GM12872 (cell line): Measurements from ENCODE around the gene HPS1.

Experiments used
- TF ChIP-seq, protein P1 (sequence below): IDR thresholded peaks from 3 replicates; pipeline ENCODE4 v1.5.1; 2011; ENCODE audit warnings: low read depth, mild to moderate bottlenecking, low read length, moderate library complexity; ENCODE audit not compliant: insufficient read depth

The HPS1 gene

DNA sequence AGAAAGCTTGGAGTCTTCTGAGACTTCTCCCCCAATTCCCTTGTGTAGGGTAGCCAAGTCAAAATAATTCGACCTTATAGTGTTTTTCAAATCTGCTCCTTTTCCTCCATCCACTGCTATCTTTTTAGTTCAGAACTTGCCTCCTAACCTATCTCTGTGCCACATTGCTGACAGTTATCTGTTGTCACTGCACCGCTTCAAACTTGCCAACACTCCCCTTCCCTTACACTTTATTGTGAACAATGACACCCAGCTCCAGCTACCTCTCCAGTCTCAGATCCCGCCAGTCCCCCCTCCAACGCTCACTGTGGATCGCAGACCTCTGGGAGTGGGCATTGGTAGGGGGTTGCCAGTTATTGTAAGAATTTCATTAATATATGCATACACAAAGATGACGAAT, 16.3 kb upstream of the HPS1 start:
- TF ChIP-seq, protein P1, sequence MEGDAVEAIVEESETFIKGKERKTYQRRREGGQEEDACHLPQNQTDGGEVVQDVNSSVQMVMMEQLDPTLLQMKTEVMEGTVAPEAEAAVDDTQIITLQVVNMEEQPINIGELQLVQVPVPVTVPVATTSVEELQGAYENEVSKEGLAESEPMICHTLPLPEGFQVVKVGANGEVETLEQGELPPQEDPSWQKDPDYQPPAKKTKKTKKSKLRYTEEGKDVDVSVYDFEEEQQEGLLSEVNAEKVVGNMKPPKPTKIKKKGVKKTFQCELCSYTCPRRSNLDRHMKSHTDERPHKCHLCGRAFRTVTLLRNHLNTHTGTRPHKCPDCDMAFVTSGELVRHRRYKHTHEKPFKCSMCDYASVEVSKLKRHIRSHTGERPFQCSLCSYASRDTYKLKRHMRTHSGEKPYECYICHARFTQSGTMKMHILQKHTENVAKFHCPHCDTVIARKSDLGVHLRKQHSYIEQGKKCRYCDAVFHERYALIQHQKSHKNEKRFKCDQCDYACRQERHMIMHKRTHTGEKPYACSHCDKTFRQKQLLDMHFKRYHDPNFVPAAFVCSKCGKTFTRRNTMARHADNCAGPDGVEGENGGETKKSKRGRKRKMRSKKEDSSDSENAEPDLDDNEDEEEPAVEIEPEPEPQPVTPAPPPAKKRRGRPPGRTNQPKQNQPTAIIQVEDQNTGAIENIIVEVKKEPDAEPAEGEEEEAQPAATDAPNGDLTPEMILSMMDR, result no peak

DNA sequence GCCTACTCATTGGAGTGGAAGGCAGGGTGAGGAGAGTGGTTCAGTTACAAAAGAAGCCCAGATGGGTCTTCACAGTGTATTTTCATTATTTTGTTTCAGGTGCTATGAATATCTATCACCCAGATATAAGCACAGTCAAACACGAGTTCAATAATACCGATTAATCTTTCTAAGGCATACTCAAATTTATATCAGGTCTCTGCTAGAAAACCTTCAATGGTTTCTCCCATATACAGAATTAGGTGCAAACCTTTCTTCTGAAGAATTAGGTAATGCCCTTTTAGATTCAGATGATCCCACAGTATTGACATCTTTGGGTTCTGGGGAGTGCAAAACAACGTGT, 14.7 kb upstream of the HPS1 start:
- TF ChIP-seq, protein P1, result no peak

DNA sequence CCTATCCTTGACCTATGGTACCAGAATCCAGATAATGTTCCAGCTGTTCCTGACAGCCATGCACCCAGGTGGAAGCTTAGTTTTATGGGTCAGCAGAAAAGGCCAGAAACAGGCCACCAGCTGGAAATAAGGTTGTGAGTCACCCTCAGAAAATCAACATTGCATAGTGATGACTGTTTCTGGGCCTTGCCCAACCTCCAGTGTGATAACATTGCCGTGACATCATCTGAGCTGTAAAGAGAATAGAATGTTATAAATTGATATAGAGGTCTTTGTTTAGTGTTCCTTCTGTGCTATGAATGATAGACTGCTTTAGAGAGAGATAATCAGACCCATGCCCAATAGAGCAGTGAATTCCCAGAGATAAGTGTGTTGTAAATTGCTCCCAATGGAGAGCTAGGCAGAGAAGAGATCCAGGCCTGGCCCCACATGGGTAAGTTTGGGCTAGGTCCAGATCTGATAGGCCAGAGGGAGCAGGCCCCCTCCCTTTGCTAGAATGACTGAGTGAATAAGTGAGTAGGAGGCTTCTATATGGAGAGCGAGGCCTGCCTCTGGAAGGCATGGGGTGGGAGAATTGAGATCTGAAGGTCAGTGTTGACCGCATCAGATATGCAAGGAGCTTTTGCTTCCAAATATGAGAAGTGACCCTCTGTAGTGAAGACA, 14.2 kb upstream of the HPS1 start:
- TF ChIP-seq, protein P1, result no peak

DNA sequence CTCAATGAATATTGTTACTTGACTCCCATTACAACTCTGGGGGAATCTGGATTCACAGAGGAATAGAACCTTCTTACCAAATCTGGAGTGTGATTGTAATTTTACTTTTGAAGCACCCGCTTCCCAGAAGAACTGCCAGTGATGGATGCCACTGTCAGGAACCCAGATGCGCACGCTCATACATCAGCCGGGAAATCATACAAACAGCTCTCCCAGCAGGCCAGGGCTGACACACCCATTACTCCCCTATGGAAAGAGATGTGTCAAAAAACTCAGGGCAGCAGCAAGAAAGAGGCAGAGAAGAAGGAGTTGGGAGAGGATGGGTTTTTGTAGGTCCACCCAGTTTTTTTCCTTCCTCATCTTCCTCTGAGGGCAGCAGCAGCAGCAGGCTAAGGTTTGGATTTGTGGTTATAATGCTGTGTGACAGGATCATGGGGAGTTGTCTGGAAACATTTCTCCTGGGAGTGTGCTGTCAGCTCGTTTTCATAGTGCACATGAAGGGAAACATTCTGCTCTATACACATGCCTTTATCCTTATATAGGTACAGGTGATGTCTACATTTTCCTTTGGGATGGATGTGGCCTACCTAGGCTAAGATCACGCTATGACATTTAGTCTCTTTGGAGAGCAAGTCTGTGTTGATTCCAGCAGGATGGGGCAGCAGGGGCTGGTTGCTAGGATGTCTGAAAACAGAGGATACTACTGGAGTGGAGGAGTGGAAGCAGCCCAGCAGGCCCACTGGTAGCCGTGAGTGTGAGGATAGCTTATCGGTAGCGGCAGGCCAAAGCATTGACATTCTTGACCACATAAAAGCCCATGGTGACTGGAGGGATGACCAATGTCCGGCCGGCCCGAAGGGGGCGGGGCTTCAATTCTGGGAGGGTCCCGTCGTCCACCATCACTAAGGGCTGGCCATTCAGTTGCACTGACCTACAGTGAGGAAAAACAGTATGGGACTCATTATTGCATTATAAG, 12.4 kb upstream of the HPS1 start:
- TF ChIP-seq, protein P1, result no peak

DNA sequence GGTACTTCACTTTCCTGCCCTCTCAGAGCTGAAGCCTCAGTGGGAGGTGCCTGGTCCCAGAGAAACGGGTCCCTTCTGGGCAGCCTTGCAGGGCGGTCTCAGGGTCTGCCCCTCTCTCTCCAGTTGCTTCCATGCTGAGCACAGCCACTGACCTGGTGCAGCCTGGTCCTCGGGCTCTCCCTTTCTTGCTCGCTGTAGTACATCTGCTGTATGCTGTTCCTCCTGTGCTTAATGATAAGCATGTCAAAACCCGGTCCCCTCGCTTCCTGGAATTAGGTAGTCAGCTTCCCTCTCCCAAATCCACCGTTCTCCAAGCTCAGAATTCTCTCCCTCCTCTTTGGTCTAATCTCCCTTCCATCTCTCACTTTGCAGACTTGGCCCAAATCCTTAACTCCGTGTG, 11.0 kb upstream of the HPS1 start:
- TF ChIP-seq, protein P1, result no peak

DNA sequence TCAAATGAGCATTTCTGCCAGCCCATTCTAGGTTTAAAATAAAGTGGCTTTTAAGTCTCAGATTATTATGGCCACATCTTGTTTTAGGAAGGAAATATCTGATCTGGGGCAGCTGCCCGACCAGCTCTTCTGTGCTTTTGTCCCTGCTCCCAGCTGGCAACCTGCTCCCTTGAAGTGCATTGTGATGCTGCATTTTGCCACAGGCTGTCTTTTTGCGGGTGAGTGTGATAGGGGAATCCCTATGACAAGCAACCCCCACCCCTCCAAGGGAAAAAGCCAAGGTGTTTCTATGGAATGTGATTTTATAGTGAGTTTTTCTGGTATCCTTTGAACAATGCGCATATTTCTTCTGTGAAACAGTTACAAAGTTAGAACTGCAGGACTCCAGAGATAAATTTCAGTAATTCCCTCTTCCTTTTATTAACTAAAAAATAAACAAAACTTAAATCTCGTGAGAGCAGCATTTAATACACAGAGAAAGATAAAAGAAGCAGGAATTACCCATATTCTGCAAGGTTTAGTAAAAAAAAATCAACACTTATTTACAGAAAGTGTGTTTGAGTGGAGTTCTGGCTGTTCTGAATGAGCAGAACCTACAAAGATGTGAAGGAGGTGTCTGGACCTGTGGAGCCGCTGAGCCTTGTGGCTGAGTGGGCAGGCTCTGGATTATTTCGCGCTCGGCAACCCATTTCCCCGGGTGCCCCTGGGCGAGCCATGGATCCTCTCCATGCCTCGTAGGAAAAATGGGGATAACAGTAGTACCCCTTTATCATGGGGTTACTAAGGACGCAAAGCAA, 10.1 kb upstream of the HPS1 start:
- TF ChIP-seq, protein P1, result no peak

DNA sequence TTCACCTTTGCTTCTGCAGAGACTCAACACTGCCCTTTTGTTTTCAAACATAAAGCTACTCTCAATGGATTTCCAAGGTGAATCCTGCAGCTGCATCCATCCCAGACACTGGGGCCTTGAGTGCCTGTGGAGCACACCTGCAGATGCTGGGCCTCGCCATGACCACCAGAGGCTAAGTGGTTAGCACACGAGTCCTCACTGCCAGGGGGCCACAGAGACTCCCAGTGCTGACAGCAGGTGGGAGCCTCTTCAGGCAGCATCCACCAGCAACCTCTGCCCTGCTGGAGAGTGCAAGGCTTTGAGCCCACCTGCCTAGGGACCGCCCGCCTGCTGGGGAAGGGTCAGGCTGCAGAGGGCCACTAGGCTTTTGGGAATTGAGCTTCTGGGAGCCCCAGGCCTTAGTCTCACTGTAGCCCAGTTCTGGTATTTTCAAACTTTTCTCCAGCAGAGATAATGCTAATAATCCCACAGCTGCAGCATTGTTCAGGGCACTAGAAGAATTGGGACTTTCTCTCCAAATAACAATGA, 9.4 kb upstream of the HPS1 start:
- TF ChIP-seq, protein P1, result no peak
